ENCODE data around the gene YPEL3. TPM values are rescaled to one million over a fixed set of nuclear protein-coding genes. Genes with fewer than 3 reads are reported as not detected.

The YPEL3 gene
- total RNA-seq, 1 experiment from 2014 or later: 10.3 TPM

DNA sequence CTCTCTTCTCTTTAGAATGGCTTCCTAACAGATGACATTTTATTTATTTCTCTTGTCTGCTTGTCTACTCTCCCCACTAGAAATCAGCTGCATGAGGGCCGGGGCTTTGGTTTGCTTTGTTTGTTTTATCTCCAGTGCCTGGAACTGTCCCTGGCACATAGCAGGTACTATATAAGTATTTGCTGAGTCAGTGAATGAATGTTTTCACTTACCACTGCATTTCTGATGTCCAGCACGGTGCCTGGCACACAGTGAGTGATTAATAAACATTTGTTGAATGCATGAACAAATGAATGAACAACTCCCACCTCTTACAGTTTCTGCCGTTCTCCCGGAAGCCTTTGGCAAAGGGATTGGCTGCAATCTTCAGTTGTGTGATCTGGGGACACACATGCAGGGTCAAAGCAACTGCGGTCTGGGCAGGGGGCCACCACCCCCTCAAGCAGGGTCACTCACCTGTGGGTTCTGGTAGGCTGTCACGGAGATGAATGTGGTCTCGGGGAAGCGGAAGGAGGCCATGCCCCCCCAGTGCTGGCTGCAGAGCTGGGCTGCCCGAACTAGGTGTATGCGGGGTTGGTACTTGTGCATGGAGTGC is 7.7 kb downstream of the YPEL3 start:
- no peak for DNase-seq
- H3K4me1 ChIP-seq: no peaks in the 10 kb centered on the region
- no peaks in the 10 kb centered on the region; the same call in 1 of the 2 replicates for H3K36me3 ChIP-seq
- H3K27ac ChIP-seq: no peak overlapping the region
- H3K9me3 ChIP-seq (replicated peaks): no peaks in the 10 kb centered on the region
- H3K4me3 ChIP-seq: no peak overlapping the region
- no peaks in the 10 kb centered on the region for H3K27me3 ChIP-seq

DNA sequence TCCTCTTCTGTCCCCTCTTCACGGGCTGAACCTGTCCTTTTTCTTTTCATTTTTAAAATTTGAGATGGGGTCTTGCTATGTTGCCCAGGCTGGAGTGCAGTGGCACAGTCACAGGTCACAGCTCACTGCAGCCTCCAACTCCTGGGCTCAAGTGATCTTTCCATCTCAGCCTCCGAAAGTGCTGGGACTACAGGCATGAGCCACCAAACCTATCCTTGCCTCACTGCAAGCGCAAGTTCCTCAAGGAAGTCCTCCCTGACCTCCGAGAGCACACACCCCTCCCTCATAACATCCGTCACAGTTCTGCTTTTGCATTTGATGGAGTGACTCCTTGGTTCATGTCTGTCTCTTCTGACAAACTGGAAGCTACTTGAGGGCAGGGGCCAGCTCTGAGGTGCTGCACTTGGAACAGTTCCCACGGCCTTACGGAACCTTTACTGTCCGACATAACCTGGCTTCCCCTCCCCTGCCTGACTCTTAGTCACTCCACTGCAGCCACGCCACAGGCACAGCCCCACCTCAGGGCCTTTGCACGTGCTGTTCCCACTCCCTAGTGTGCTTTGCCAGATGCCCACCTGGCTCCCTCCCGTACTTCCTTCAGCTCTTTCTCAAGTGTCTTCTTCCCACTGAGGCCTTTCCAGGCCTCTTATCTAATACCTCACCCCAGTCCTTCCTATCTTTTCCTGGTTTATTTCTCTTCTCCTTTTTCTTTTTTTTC is 8.7 kb downstream of the YPEL3 start:
- H3K9me3 ChIP-seq (replicated peaks): no peaks in the 10 kb centered on the region
- H3K4me3 ChIP-seq: no peak overlapping the region
- H3K27ac ChIP-seq: no peak overlapping the region
- no peaks in the 10 kb centered on the region for H3K27me3 ChIP-seq
- H3K4me1 ChIP-seq: no peaks in the 10 kb centered on the region
- no peak for DNase-seq
- H3K36me3 ChIP-seq: peaks cover 2% of the 10 kb centered on the region; the same call in 1 of the 2 replicates

- DNase-seq: no peak
- Histone ChIP-seq H3K4me3 (no peak overlapping the region), H3K9me3 (replicated peaks) (no peaks in the 10 kb centered on the region), H3K4me1 (no peaks in the 10 kb centered on the region), H3K36me3 (peaks cover 3% of the 10 kb centered on the region; the same call in 1 of the 2 replicates), H3K27ac (no peak overlapping the region), H3K27me3 (no peaks in the 10 kb centered on the region)
These were observed 9.5 kb downstream of the YPEL3 start for GRCh38 chr16:30086291-30087140.

- peaks cover 9% of the 10 kb centered on the region; the same call in 1 of the 2 replicates for H3K36me3 ChIP-seq
- H3K4me3 ChIP-seq: no peak overlapping the region
- no peaks in the 10 kb centered on the region for H3K4me1 ChIP-seq
- H3K27ac ChIP-seq: no peak overlapping the region
- DNase-seq: no peak
- no peaks in the 10 kb centered on the region for H3K27me3 ChIP-seq
- no peaks in the 10 kb centered on the region for H3K9me3 ChIP-seq (replicated peaks)
These were observed 10.2 kb downstream of the YPEL3 start for GRCh38 chr16:30085820-30086219.

DNA sequence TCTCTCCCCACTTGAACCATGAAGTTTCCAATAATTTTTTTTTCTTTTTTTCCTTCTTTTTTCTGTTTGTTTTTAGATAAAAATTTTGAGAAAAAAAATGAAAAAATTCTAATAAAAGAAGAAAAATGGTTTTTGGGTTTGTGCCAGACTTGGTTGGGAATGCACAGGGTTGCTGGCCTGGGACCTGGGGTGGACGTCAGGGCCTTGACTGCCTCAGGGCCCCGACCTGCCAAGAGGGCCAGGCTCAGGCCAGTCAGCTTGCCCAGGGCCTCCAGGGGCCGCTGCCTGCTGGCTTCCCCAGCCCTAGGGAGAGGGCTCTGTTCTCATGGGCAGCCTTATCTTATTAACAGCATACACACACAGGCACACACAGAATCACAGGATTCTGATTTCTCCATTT is 10.8 kb downstream of the YPEL3 start:
- no peak overlapping the region for H3K4me3 ChIP-seq
- H3K36me3 ChIP-seq: peaks cover 12% of the 10 kb centered on the region; the same call in 1 of the 2 replicates
- H3K27ac ChIP-seq: no peak overlapping the region
- no peaks in the 10 kb centered on the region for H3K9me3 ChIP-seq (replicated peaks)
- H3K4me1 ChIP-seq: no peaks in the 10 kb centered on the region
- H3K27me3 ChIP-seq: no peaks in the 10 kb centered on the region
- no peak for DNase-seq

DNA sequence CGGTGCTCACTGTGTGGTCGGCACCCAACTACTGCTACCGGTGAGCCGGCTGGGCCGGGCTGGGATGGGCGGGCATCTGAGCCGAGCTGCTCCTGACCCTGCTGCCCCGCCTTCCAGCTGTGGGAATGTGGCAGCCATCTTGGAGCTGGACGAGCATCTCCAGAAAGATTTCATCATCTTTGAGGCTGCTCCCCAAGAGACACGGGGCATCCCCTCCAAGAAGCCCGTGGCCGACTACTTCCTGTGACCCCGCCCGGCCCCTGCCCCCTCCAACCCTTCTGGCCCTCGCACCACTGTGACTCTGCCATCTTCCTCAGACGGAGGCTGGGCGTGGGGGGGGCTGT is 11.2 kb downstream of the YPEL3 start:
- Histone ChIP-seq H3K27me3 (no peaks in the 10 kb centered on the region), H3K27ac (no peak overlapping the region), H3K4me3 (no peak overlapping the region), H3K36me3 (peaks cover 17% of the 10 kb centered on the region), H3K9me3 (replicated peaks) (no peaks in the 10 kb centered on the region), H3K4me1 (no peaks in the 10 kb centered on the region)
- DNase-seq: no peak

DNA sequence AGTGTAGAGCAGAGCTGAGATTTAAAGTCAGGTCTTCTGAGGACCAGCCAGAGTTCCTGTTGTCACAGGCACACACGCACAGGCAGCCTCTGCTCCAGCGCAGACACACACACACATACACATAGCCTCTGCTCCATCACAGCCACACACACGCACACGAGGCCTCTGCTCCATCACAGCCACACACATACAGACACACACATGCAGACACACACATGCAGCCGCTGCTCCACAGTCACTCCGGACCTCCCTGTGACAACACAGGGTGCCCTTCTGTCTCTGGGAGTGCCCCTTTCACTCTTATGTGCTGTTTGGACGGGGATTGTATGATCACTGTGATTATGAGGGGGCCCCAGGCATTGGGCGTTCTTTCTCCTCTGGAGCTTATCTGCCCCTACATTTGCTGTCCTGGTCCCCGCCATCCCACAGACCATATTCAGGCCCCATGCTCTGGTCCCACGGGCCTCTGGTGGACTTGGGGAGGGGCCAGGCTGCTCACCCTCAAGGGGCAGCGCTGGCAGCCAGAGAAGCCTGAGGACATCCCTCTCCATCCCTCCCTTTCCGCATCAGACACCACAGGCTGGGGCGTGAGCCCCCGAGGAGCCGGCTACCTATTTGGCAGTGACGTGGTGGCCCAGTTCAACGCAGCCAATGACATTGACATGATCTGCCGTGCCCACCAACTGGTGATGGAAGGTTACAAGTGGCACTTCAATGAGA is 11.8 kb downstream of the YPEL3 start:
- H3K36me3 ChIP-seq: peaks cover 22% of the 10 kb centered on the region
- no peak overlapping the region for H3K4me3 ChIP-seq
- H3K4me1 ChIP-seq: no peaks in the 10 kb centered on the region
- no peak overlapping the region for H3K27ac ChIP-seq
- H3K27me3 ChIP-seq: no peaks in the 10 kb centered on the region
- no peak for DNase-seq
- no peaks in the 10 kb centered on the region for H3K9me3 ChIP-seq (replicated peaks)

- peaks cover 26% of the 10 kb centered on the region for H3K36me3 ChIP-seq
- no peaks in the 10 kb centered on the region for H3K9me3 ChIP-seq (replicated peaks)
- H3K27ac ChIP-seq: no peak overlapping the region
- no peaks in the 10 kb centered on the region for H3K27me3 ChIP-seq
- no peak for DNase-seq
- no peaks in the 10 kb centered on the region for H3K4me1 ChIP-seq
- H3K4me3 ChIP-seq: no peak overlapping the region
These were observed 12.6 kb downstream of the YPEL3 start for GRCh38 chr16:30083216-30084055.

GRCh38 chr16:30082545-30083090 is 13.4 kb downstream of the YPEL3 start:
- Histone ChIP-seq H3K9me3 (replicated peaks) (no peaks in the 10 kb centered on the region), H3K4me1 (no peaks in the 10 kb centered on the region), H3K27me3 (no peaks in the 10 kb centered on the region), H3K4me3 (no peak overlapping the region), H3K27ac (no peak overlapping the region), H3K36me3 (peaks cover 32% of the 10 kb centered on the region)
- no peak for DNase-seq

DNA sequence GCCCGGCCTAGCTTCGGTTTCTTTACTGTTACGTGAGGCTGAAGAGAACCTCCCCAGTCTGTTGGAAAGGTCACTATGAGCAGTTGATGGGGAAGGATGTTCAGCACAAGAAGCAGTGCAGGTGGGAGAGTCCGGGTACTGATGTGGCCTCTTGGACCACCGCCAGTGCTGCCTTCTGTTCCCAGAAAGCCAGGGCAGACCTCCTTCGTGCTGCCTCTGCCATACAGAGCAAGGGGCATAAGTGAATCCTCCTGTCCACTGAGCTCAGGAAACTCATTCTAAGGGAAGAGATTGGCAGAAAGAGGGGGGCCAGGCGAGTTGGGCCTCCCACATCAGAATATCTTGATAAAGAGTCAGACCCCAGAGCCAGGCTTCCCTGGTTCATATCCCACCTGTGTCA is 16.5 kb downstream of the YPEL3 start:
- Histone ChIP-seq H3K4me1 (peaks cover 7% of the 10 kb centered on the region; the same call in 1 of the 2 replicates), H3K36me3 (peaks cover 33% of the 10 kb centered on the region), H3K27ac (no peak overlapping the region), H3K27me3 (no peaks in the 10 kb centered on the region), H3K4me3 (no peak overlapping the region), H3K9me3 (replicated peaks) (no peaks in the 10 kb centered on the region)
- DNase-seq: no peak

GRCh38 chr16:30078744-30079143 is 17.3 kb downstream of the YPEL3 start:
- DNase-seq: no peak
- Histone ChIP-seq H3K27ac (no peak overlapping the region), H3K27me3 (no peaks in the 10 kb centered on the region), H3K4me3 (no peak overlapping the region), H3K9me3 (replicated peaks) (no peaks in the 10 kb centered on the region), H3K36me3 (peaks cover 33% of the 10 kb centered on the region), H3K4me1 (peaks cover 7% of the 10 kb centered on the region; the same call in 1 of the 2 replicates)

GRCh38 chr16:30077656-30078055 is 18.4 kb downstream of the YPEL3 start:
- Histone ChIP-seq H3K27ac (no peak overlapping the region), H3K4me1 (peaks cover 7% of the 10 kb centered on the region; the same call in 1 of the 2 replicates), H3K4me3 (no peak overlapping the region), H3K9me3 (replicated peaks) (no peaks in the 10 kb centered on the region), H3K36me3 (peaks cover 33% of the 10 kb centered on the region), H3K27me3 (no peaks in the 10 kb centered on the region)
- DNase-seq: no peak

DNA sequence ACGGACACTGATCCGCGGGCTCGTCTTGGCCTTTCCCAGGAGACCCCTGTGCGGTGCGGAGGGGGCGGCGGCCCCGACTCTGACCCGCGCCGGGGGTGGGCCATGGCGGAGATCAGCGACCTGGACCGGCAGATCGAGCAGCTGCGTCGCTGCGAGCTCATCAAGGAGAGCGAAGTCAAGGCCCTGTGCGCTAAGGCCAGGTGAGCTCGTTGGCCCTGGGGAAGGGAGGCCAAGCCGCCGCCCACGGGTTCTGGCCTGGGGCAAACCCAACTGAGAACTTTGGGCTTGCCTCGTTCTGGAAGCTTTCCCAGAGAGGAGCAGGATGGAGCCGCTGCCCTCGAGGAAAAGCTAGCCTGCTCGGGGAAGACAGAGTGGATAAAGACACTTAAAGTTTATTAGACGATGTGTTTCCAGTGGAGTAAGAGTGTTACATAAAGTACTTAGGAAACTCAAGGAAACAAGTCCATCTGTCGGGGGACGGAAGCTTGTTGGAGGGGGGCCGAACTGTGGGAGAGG is 19.7 kb downstream of the YPEL3 start:
- H3K27ac ChIP-seq: peak overlapping the region; percentile 44
- no peak for DNase-seq
- peak overlapping the region; percentile 80 for H3K4me3 ChIP-seq
- H3K4me1 ChIP-seq: peaks cover 7% of the 10 kb centered on the region; the same call in 1 of the 2 replicates
- H3K9me3 ChIP-seq (replicated peaks): no peaks in the 10 kb centered on the region
- H3K27me3 ChIP-seq: no peaks in the 10 kb centered on the region
- H3K36me3 ChIP-seq: peaks cover 42% of the 10 kb centered on the region

All from SJCRH30 (cell line).